HepG2 (cell line): ENCODE data around the gene MYL12B. TPM values are rescaled to one million over a fixed set of nuclear protein-coding genes. Genes with fewer than 3 reads are reported as not detected.

Experiments
- CBFB ChIP-seq: sonication (generic); formaldehyde crosslinking; IDR thresholded peaks from 2 replicates; pipeline ENCODE4 v1.4.0; 2020; ENCODE audit warnings: missing genetic modification reagents
- FOXK1 ChIP-seq: sonication (generic); formaldehyde crosslinking; IDR thresholded peaks from 2 replicates; pipeline ENCODE4 v1.4.0; 2020; ENCODE audit warnings: low read depth, missing genetic modification reagents, borderline replicate concordance
- HNF4A ChIP-seq: sonication (generic); formaldehyde crosslinking; IDR thresholded peaks from 2 replicates; pipeline ENCODE4 v1.4.0; 2020; ENCODE audit warnings: missing genetic modification reagents
- HOXA9 ChIP-seq: sonication (generic); formaldehyde crosslinking; IDR thresholded peaks from 2 replicates; pipeline ENCODE4 v1.8.1; 2022; ENCODE audit warnings: missing genetic modification reagents, mild to moderate bottlenecking, moderate library complexity, borderline replicate concordance
- IRF2 ChIP-seq: IDR thresholded peaks from 2 replicates; pipeline ENCODE4 v1.6.1; 2018; ENCODE audit warnings: missing genetic modification reagents, missing compliant biosample characterization
- KLF15 ChIP-seq: sonication (generic); formaldehyde crosslinking; IDR thresholded peaks from 2 replicates; pipeline ENCODE4 v1.8.1; 2023; ENCODE audit warnings: borderline replicate concordance, mild to moderate bottlenecking, inconsistent platforms, missing genetic modification reagents, mixed read lengths
- MAFK ChIP-seq, 2 experiments: IDR thresholded peaks in 1 of 2; conservative IDR thresholded peaks in 1 of 2; 2 replicates each; pipeline ENCODE4 v1.6.1; 2011; ENCODE audit warnings: improper control_type of control experiment in 2 of 2, low read length in 2 of 2
- MYNN ChIP-seq: sonication (generic); formaldehyde crosslinking; IDR thresholded peaks from 2 replicates; pipeline ENCODE4 v1.4.0; 2020; ENCODE audit warnings: mild to moderate bottlenecking, low read depth, missing genetic modification reagents
- NCOR1 ChIP-seq: fragments of 200-600 bp; sonication (generic); IDR thresholded peaks from 2 replicates; pipeline ENCODE4 v1.7.0; 2017; ENCODE audit warnings: antibody characterized with exemption, low read length, borderline replicate concordance
- NR3C1 ChIP-seq: sonication (generic); formaldehyde crosslinking; IDR thresholded peaks from 2 replicates; pipeline ENCODE4 v1.4.0; 2020; ENCODE audit warnings: missing genetic modification reagents
- PHF8 ChIP-seq: sonication (generic); formaldehyde crosslinking; IDR thresholded peaks from 2 replicates; pipeline ENCODE4 v1.5.0; 2020; ENCODE audit warnings: missing genetic modification reagents
- SKI ChIP-seq: fragments of 450-650 bp; IDR thresholded peaks from one replicate; pipeline ENCODE4 v1.6.1; 2018; ENCODE audit warnings: mild to moderate bottlenecking; ENCODE audit not compliant: partially characterized antibody
- ZFP36L1 ChIP-seq: sonication (generic); formaldehyde crosslinking; IDR thresholded peaks from 2 replicates; pipeline ENCODE4 v1.8.0; 2022; ENCODE audit warnings: mild to moderate bottlenecking, missing genetic modification reagents, moderate library complexity
- ZFY ChIP-seq: sonication (generic); formaldehyde crosslinking; IDR thresholded peaks from 2 replicates; pipeline ENCODE4 v1.4.0; 2020; ENCODE audit warnings: missing genetic modification reagents
- ZNF331 ChIP-seq: sonication (generic); formaldehyde crosslinking; IDR thresholded peaks from 2 replicates; pipeline ENCODE4 v1.4.0; 2020; ENCODE audit warnings: missing genetic modification reagents
- polyA plus RNA-seq, 8 experiments: library from polyadenylated mRNA; depleted of rRNA in 3 of 8; stranded (reverse) in 7 of 8; unstranded in 1 of 8; fragments of >200 nt; fragmentation: Illumina TruSeq in 4 of 8; extraction: Trizol in 4 of 8; gene quantifications; 2 replicates each; pipeline versions ENCODE4 v1.2.1 to v1.2.3, GENCODE V29; 2011 to 2016; ENCODE audit warnings: low read depth in 4 of 8, missing spikeins in 1 of 8, mixed read lengths in 1 of 8; ENCODE audit not compliant: insufficient read depth in 1 of 8
- total RNA-seq, 5 experiments: library from RNA; depleted of rRNA; stranded (reverse); fragments of >200 nt; fragmentation: Illumina TruSeq; extraction: Trizol; gene quantifications; 2 replicates each; pipeline ENCODE4 v1.2.3, GENCODE V29; 2016; ENCODE audit warnings: low read depth in 1 of 5
- TF ChIP-seq, protein P1 (sequence below): sonication (generic); formaldehyde crosslinking; IDR thresholded peaks from 2 replicates; pipeline ENCODE4 v1.4.0; 2020; ENCODE audit warnings: missing genetic modification reagents
- TF ChIP-seq, protein P2 (sequence below): sonication (generic); formaldehyde crosslinking; IDR thresholded peaks from 2 replicates; pipeline ENCODE4 v1.4.0; 2020; ENCODE audit warnings: missing genetic modification reagents
- TF ChIP-seq, protein P3 (sequence below): sonication (generic); formaldehyde crosslinking; IDR thresholded peaks from 2 replicates; pipeline ENCODE4 v1.5.0; 2020; ENCODE audit warnings: missing genetic modification reagents
- TF ChIP-seq, protein P4 (sequence below): sonication (generic); formaldehyde crosslinking; IDR thresholded peaks from 2 replicates; pipeline ENCODE4 v1.5.1; 2020; ENCODE audit warnings: missing genetic modification reagents, mild to moderate bottlenecking, borderline replicate concordance

The MYL12B gene
- total and polyA plus RNA-seq, 2 of the 13 experiments (the other 11 are each of a cell fraction or from before 2014, with no cell fraction given), result 265 to 340 TPM

DNA sequence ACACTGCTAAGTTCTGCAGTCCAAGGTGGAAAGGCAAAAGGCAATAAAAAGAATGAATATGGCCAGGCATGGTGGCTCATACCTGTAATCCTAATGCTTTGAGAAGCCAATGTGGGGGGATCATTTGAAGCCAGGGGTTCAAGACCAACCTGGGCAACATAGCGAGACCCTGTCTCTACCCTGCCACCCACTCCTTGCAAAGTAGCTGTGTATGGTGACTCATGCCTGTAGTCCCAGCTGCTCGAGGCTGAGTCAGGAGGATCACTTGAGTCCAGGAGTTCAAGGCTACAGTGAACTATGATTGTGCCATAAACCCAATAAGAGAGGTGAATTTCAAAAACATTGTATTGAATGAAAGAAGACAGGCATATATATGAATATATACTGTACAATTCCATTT is 2.4 kb downstream of the MYL12B start (continued):
- TF ChIP-seq, protein P1, sequence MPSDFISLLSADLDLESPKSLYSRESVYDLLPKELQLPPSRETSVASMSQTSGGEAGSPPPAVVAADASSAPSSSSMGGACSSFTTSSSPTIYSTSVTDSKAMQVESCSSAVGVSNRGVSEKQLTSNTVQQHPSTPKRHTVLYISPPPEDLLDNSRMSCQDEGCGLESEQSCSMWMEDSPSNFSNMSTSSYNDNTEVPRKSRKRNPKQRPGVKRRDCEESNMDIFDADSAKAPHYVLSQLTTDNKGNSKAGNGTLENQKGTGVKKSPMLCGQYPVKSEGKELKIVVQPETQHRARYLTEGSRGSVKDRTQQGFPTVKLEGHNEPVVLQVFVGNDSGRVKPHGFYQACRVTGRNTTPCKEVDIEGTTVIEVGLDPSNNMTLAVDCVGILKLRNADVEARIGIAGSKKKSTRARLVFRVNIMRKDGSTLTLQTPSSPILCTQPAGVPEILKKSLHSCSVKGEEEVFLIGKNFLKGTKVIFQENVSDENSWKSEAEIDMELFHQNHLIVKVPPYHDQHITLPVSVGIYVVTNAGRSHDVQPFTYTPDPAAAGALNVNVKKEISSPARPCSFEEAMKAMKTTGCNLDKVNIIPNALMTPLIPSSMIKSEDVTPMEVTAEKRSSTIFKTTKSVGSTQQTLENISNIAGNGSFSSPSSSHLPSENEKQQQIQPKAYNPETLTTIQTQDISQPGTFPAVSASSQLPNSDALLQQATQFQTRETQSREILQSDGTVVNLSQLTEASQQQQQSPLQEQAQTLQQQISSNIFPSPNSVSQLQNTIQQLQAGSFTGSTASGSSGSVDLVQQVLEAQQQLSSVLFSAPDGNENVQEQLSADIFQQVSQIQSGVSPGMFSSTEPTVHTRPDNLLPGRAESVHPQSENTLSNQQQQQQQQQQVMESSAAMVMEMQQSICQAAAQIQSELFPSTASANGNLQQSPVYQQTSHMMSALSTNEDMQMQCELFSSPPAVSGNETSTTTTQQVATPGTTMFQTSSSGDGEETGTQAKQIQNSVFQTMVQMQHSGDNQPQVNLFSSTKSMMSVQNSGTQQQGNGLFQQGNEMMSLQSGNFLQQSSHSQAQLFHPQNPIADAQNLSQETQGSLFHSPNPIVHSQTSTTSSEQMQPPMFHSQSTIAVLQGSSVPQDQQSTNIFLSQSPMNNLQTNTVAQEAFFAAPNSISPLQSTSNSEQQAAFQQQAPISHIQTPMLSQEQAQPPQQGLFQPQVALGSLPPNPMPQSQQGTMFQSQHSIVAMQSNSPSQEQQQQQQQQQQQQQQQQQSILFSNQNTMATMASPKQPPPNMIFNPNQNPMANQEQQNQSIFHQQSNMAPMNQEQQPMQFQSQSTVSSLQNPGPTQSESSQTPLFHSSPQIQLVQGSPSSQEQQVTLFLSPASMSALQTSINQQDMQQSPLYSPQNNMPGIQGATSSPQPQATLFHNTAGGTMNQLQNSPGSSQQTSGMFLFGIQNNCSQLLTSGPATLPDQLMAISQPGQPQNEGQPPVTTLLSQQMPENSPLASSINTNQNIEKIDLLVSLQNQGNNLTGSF, result no peak
- TF ChIP-seq SKI, result no peak
- TF ChIP-seq FOXK1 (CRISPR knock-in tag), result 0 out of 2 replicates have a peak, but pooled peaks have one; percentile 13
- peak; percentile 59; the same call in 1 of the 2 replicates for TF ChIP-seq IRF2 (CRISPR knock-in tag)
- 0 out of 2 replicates have a peak, but pooled peaks have one; percentile 23 for TF ChIP-seq PHF8 (CRISPR knock-in tag)
- no peak for TF ChIP-seq ZFP36L1
- peak; percentile 14 to 46; a peak in 3 of 4 replicates for TF ChIP-seq MAFK (conservative IDR thresholded peaks at IDR 0.05 in 1 of 2, IDR thresholded peaks at IDR 0.05 in 1 of 2; ENCODE audit: low read length in 2 of 2)
- TF ChIP-seq ZNF331 (CRISPR knock-in tag), result no peak
- TF ChIP-seq NR3C1, result no peak
- TF ChIP-seq, protein P2, sequence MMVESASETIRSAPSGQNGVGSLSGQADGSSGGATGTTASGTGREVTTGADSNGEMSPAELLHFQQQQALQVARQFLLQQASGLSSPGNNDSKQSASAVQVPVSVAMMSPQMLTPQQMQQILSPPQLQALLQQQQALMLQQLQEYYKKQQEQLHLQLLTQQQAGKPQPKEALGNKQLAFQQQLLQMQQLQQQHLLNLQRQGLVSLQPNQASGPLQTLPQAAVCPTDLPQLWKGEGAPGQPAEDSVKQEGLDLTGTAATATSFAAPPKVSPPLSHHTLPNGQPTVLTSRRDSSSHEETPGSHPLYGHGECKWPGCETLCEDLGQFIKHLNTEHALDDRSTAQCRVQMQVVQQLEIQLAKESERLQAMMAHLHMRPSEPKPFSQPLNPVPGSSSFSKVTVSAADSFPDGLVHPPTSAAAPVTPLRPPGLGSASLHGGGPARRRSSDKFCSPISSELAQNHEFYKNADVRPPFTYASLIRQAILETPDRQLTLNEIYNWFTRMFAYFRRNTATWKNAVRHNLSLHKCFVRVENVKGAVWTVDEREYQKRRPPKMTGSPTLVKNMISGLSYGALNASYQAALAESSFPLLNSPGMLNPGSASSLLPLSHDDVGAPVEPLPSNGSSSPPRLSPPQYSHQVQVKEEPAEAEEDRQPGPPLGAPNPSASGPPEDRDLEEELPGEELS (CRISPR knock-in tag), result no peak
- no peak for TF ChIP-seq ZFY
- TF ChIP-seq, protein P3, sequence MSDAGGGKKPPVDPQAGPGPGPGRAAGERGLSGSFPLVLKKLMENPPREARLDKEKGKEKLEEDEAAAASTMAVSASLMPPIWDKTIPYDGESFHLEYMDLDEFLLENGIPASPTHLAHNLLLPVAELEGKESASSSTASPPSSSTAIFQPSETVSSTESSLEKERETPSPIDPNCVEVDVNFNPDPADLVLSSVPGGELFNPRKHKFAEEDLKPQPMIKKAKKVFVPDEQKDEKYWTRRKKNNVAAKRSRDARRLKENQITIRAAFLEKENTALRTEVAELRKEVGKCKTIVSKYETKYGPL (CRISPR knock-in tag), result no peak
- peak; percentile 74 for TF ChIP-seq HNF4A (CRISPR knock-in tag)
- no peak for TF ChIP-seq KLF15 (CRISPR knock-in tag)
- TF ChIP-seq, protein P4, sequence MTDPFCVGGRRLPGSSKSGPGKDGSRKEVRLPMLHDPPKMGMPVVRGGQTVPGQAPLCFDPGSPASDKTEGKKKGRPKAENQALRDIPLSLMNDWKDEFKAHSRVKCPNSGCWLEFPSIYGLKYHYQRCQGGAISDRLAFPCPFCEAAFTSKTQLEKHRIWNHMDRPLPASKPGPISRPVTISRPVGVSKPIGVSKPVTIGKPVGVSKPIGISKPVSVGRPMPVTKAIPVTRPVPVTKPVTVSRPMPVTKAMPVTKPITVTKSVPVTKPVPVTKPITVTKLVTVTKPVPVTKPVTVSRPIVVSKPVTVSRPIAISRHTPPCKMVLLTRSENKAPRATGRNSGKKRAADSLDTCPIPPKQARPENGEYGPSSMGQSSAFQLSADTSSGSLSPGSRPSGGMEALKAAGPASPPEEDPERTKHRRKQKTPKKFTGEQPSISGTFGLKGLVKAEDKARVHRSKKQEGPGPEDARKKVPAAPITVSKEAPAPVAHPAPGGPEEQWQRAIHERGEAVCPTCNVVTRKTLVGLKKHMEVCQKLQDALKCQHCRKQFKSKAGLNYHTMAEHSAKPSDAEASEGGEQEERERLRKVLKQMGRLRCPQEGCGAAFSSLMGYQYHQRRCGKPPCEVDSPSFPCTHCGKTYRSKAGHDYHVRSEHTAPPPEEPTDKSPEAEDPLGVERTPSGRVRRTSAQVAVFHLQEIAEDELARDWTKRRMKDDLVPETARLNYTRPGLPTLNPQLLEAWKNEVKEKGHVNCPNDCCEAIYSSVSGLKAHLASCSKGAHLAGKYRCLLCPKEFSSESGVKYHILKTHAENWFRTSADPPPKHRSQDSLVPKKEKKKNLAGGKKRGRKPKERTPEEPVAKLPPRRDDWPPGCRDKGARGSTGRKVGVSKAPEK (CRISPR knock-in tag), result no peak
- TF ChIP-seq NCOR1, result peak; percentile 18; the same call in 1 of the 2 replicates
- TF ChIP-seq HOXA9 (CRISPR knock-in tag), result no peak
- no peak for TF ChIP-seq MYNN (CRISPR knock-in tag)
- TF ChIP-seq CBFB (CRISPR knock-in tag), result no peak
